Activated T-cell treated with anti-CD3 and anti-CD28 coated beads for 48 hours (primary cell): ENCODE results near the gene CEP83.
"Not testable (repeated sequence)": the region's sequence is repeated elsewhere in the genome, so short reads cannot be mapped to it uniquely, and the experiment has no call there.

Experiments
- DNase-seq: peaks from one replicate; pipeline ENCODE4 v3.0.0-alpha.2; 2020; ENCODE audit warnings: low read depth

Gene CEP83

GRCh38 chr12:94430304-94430703 lies 29.4 kb downstream of the CEP83 start:
- no peak for DNase-seq

GRCh38 chr12:94429633-94430032 lies 30.0 kb downstream of the CEP83 start:
- DNase-seq: no peak

- no peak for DNase-seq
Measured at GRCh38 chr12:94429191-94429590, 30.5 kb downstream of the CEP83 start.

GRCh38 chr12:94427501-94428381 lies 31.9 kb downstream of the CEP83 start:
- no peak for DNase-seq

GRCh38 chr12:94426049-94426448 lies 33.6 kb downstream of the CEP83 start:
- DNase-seq: no peak

GRCh38 chr12:94424830-94425229 lies 34.8 kb downstream of the CEP83 start:
- not testable (repeated sequence) for DNase-seq

GRCh38 chr12:94421868-94422740 lies 37.6 kb downstream of the CEP83 start:
- DNase-seq: no peak

GRCh38 chr12:94418517-94418916 lies 41.1 kb downstream of the CEP83 start:
- no peak for DNase-seq

GRCh38 chr12:94416613-94417012 lies 43.1 kb downstream of the CEP83 start:
- no peak for DNase-seq

- no peak for DNase-seq
Measured at GRCh38 chr12:94415066-94415465, 44.6 kb downstream of the CEP83 start.

GRCh38 chr12:94405413-94406116 lies 54.1 kb downstream of the CEP83 start:
- no peak for DNase-seq

- DNase-seq: no peak
Measured at GRCh38 chr12:94404854-94405253, 54.8 kb downstream of the CEP83 start.

GRCh38 chr12:94401326-94401725 lies 58.3 kb downstream of the CEP83 start:
- DNase-seq: no peak

GRCh38 chr12:94398685-94399084 lies 61.0 kb downstream of the CEP83 start:
- not testable (repeated sequence) for DNase-seq

- no peak for DNase-seq
Measured at GRCh38 chr12:94397401-94397800, 62.3 kb downstream of the CEP83 start.

- not testable (repeated sequence) for DNase-seq
Measured at GRCh38 chr12:94396014-94396413, 63.7 kb downstream of the CEP83 start.

GRCh38 chr12:94390130-94390485 lies 69.6 kb downstream of the CEP83 start:
- DNase-seq: no peak

GRCh38 chr12:94389482-94390129 lies 70.1 kb downstream of the CEP83 start:
- DNase-seq: not testable (repeated sequence)

- no peak for DNase-seq
Measured at GRCh38 chr12:94386422-94386821, 73.2 kb downstream of the CEP83 start.

- no peak for DNase-seq
Measured at GRCh38 chr12:94384030-94384429, 75.6 kb downstream of the CEP83 start.

- no peak for DNase-seq
Measured at GRCh38 chr12:94380507-94380906, 79.2 kb downstream of the CEP83 start.
